ENCODE data around the gene SENP7. TPM values are rescaled to one million over a fixed set of nuclear protein-coding genes. Genes with fewer than 3 reads are reported as not detected.

Gene SENP7
- total and polyA plus RNA-seq, 12 donors, result 3.6 to 18.9 (median 10.0) TPM

- intact Hi-C loops (cut with DNase I), result no loop called here
- no peak overlapping the region for H3K4me3 ChIP-seq
- no peak overlapping the region for H3K27ac ChIP-seq
- no peak for DNase-seq
- H3K4me1 ChIP-seq, result no peaks in the 10 kb centered on the region
- TF ChIP-seq CTCF (IDR thresholded peaks at IDR 0.05), result no peak
- H3K27me3 ChIP-seq, result no peaks in the 10 kb centered on the region
- 76 to 85% methylated on average over 3 of the region's 3 CpGs for WGBS, 2 donors
- H3K9me3 ChIP-seq, result peaks cover 0 to 10% (median 0%) of the 10 kb centered on the region in 11 donors
- peaks cover 0 to 59% (median 0%) of the 10 kb centered on the region in 9 donors for H3K36me3 ChIP-seq
- ATAC-seq, result no peak
These were observed 11.2 kb downstream of the SENP7 start for GRCh38 chr3:101501783-101502182.

- DNase-seq (no peak), ATAC-seq (no peak)
- Histone ChIP-seq H3K4me3 (no peak overlapping the region), H3K9me3 (peaks cover 0 to 10% (median 0%) of the 10 kb centered on the region in 11 donors), H3K27me3 (no peaks in the 10 kb centered on the region), H3K36me3 (peaks cover 0 to 59% (median 0%) of the 10 kb centered on the region in 9 donors), H3K27ac (no peak overlapping the region), H3K4me1 (no peaks in the 10 kb centered on the region)
- intact Hi-C loops (cut with DNase I), result no loop called here
- TF ChIP-seq CTCF (IDR thresholded peaks at IDR 0.05), result no peak
- 95 to 98% methylated on average over 1 of the region's 1 CpG for WGBS, 2 donors
These were observed 12.8 kb downstream of the SENP7 start for GRCh38 chr3:101500208-101500607.

GRCh38 chr3:101497803-101498202 is 15.2 kb downstream of the SENP7 start:
- H3K9me3 ChIP-seq, result peaks cover 0 to 10% (median 0%) of the 10 kb centered on the region in 11 donors
- no peak for TF ChIP-seq CTCF (IDR thresholded peaks at IDR 0.05)
- intact Hi-C loops (cut with DNase I), result no loop called here
- no peak for ATAC-seq
- H3K4me3 ChIP-seq, result no peak overlapping the region
- H3K27ac ChIP-seq, result no peak overlapping the region
- H3K27me3 ChIP-seq, result no peaks in the 10 kb centered on the region
- peaks cover 0 to 55% (median 6%) of the 10 kb centered on the region in 9 donors for H3K36me3 ChIP-seq
- 88 to 95% methylated on average over 2 of the region's 2 CpGs for WGBS, 2 donors
- DNase-seq, result no peak
- H3K4me1 ChIP-seq, result no peaks in the 10 kb centered on the region

- Histone ChIP-seq H3K27me3 (no peaks in the 10 kb centered on the region), H3K36me3 (peaks cover 0 to 66% (median 13%) of the 10 kb centered on the region in 9 donors), H3K9me3 (peaks cover 0 to 10% (median 0%) of the 10 kb centered on the region in 11 donors), H3K27ac (no peak overlapping the region), H3K4me3 (no peak overlapping the region), H3K4me1 (no peaks in the 10 kb centered on the region)
- ATAC-seq, result no peak
- intact Hi-C loops (cut with DNase I), result no loop called here
- WGBS, 2 donors, result 84 to 88% methylated on average over 4 of the region's 4 CpGs
- DNase-seq, result no peak
- TF ChIP-seq CTCF (IDR thresholded peaks at IDR 0.05), result no peak
These were observed 17.5 kb downstream of the SENP7 start for GRCh38 chr3:101495552-101495951.
